Activated T-helper 1 cell treated with anti-CD3 and anti-CD28 coated beads, Interleukin-12 subunit alpha, Interleukin-12 subunit beta, Interleukin-2, Interleukin-4 antibody, amounts not matched to agents 30 ng/mL and 10 ng/mL and 1 ng/mL, durations not matched to agents 14 hours and 24 hours and 36 hours (primary cell): ENCODE results near the gene CDK9. TPM values are rescaled to one million over a fixed set of nuclear protein-coding genes. Genes with fewer than 3 reads are reported as not detected.
"Not testable (repeated sequence)": the region's sequence is repeated elsewhere in the genome, so short reads cannot be mapped to it uniquely, and the experiment has no call there.

ENCODE experiments used
- DNase-seq: peaks from one replicate; pipeline ENCODE4 v3.0.0; 2021; ENCODE audit warnings: low spot score
- H3K27ac Mint-ChIP-seq: one replicate; pipeline ENCODE4 v1.8.0; 2021; ENCODE audit warnings: mild to moderate bottlenecking, mixed read lengths
- H3K27me3 Mint-ChIP-seq: one replicate; pipeline ENCODE4 v1.8.0; 2022; ENCODE audit warnings: mild to moderate bottlenecking, moderate library complexity, mixed read lengths; ENCODE audit not compliant: insufficient read depth
- H3K36me3 Mint-ChIP-seq: one replicate; pipeline ENCODE4 v1.8.0; 2021; ENCODE audit warnings: low read depth, mixed read lengths
- H3K4me1 Mint-ChIP-seq: one replicate; pipeline ENCODE4 v1.8.0; 2021; ENCODE audit warnings: low read depth, mixed read lengths
- H3K4me3 Mint-ChIP-seq: one replicate; pipeline ENCODE4 v1.8.0; 2021; ENCODE audit warnings: mild to moderate bottlenecking, moderate library complexity, mixed read lengths
- H3K9me3 Mint-ChIP-seq: one replicate; pipeline ENCODE4 v1.8.0; 2021; ENCODE audit warnings: mixed read lengths
- intact Hi-C: fragments of 100-400 bp; cut with micrococcal nuclease; formaldehyde crosslinking; loops from one replicate; pipeline ENCODE4 v1.15.1; 2024
- total RNA-seq: library from RNA; stranded (reverse); gene quantifications from 2 replicates; pipeline ENCODE4 v1.2.3, GENCODE V29; 2022

The CDK9 gene
- total RNA-seq, 1 donor from 2014 or later, result 97.3 TPM

DNA sequence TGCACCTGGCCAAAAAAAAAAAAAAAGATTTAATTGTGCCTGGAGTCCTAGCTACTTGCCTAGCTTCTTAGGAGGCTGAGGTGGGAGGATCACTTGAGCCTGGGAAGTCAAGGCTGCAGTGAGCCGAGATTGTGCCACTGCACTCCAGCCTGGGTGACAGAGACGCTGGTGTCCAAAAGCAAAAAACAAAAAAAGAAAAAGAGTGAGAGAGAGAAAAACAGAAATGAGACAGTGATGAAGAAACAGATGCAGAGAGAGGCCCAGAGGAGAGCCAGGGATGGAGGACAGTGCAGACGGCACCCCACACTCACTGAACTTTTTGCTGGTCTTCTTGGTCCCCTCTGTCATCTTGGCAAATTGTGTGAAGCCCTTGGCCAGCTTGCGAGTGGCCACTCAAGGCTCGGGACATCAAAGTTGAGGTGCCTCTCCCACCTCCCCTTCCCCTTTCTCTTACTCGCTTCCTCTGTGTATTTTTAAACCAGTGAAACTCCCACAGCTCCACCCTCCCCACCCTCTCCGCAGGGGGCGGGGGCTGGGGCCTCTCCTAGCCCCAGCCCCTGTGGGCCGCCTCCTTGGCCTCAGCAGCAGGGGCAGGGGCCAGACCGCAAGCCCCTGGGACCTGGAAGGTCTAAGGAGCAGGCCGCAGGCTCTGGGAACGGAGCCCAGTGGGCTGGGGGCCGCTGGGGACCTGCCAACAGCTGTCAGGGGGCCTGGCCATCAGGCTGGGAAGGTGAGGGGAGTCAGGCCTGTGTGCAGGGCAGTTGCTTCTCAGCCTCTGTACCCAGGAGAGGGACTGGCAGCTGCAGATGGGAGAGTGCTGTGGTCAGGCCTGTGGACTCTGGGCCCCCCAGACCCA lies 7.3 kb upstream of the CDK9 start, which contains the start of gene SH2D3C:
TSS of gene SH2D3C (minus strand) at position 387 of the 856 bp plus-strand sequence. CDS start at position 348, 39 bp downstream.
- H3K27ac Mint-ChIP-seq, result peak within 1 kb of the TSS; percentile 100
- no peaks in the 10 kb centered on the region for H3K27me3 Mint-ChIP-seq
- peaks cover 22% of the 10 kb centered on the region for H3K36me3 Mint-ChIP-seq
- H3K4me3 Mint-ChIP-seq, result peak within 1 kb of the TSS; percentile 100
- peaks cover 71% of the 10 kb centered on the region for H3K4me1 Mint-ChIP-seq
- intact Hi-C loops, result loop anchor here (1.0 to 10.0 kb wide), 3 partner anchors 7 to 554 kb away; partner anchors contain the start of gene ZNF79
- DNase-seq, result peak; percentile 51
- H3K9me3 Mint-ChIP-seq, result no peaks in the 10 kb centered on the region

DNA sequence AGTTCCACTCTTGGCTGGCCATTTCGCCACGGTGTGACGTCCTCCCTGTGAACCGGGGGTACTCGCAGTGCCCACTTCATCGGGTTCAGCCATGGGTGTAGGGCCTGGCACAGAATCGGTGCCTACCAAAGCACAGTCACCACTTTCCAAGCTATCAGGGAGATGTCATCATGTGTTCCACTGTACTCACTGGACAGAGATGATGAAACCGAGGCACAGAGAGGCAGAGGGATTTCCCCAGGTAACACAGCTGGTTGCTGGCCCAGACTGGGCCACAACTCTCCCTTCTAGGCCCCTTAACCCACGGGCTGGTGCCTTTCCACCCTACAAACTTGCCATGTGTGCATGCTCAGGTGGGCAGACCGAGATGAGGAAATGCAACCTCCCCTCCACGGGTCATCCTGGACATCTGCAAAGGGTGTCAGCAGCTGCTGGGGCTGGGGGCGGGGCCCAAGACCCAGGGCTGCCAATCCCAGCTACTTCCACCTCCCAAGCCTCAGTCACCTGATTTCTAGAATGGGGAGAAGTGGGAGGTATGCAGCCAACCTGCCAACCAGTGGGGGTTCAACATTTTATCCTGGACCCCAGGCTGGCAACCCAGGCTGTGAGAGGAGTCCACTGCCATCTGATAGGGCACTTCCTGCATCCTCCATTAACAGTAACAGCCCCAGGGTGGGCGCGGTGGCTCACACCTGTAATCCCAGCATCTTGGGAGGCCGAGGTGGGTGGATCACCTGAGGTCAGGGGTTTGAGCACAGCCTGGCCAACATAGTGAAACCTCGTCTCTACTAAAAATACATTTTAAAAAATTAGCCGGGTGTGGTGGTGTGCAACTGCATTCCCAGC lies 6.5 kb upstream of the CDK9 start:
- peak; percentile 52 for DNase-seq
- H3K36me3 Mint-ChIP-seq, result peaks cover 17% of the 10 kb centered on the region
- no peaks in the 10 kb centered on the region for H3K27me3 Mint-ChIP-seq

GRCh38 chr9:127780126-127780885 lies 5.5 kb upstream of the CDK9 start:
- peak overlapping the region; percentile 99 for H3K27ac Mint-ChIP-seq
- intact Hi-C loops, result no loop called here
- peak overlapping the region; percentile 30 for H3K4me3 Mint-ChIP-seq
- no peak for DNase-seq
- H3K4me1 Mint-ChIP-seq, result peaks cover 74% of the 10 kb centered on the region
- H3K27me3 Mint-ChIP-seq, result no peaks in the 10 kb centered on the region
- peaks cover 15% of the 10 kb centered on the region for H3K36me3 Mint-ChIP-seq
- no peaks in the 10 kb centered on the region for H3K9me3 Mint-ChIP-seq

More for the DNA sequence above, 6.5 kb upstream of the CDK9 start:
- H3K4me1 Mint-ChIP-seq, result peaks cover 74% of the 10 kb centered on the region
- peak overlapping the region; percentile 100 for H3K4me3 Mint-ChIP-seq
- no peaks in the 10 kb centered on the region for H3K9me3 Mint-ChIP-seq
- H3K27ac Mint-ChIP-seq, result peak overlapping the region; percentile 99
- intact Hi-C loops, result loop anchor here (1.0 to 10.0 kb wide), 3 partner anchors 8 to 555 kb away; partner anchors contain the start of gene ZNF79

GRCh38 chr9:127780909-127781308 lies 4.9 kb upstream of the CDK9 start:
- peaks cover 74% of the 10 kb centered on the region for H3K4me1 Mint-ChIP-seq
- H3K4me3 Mint-ChIP-seq, H3K27me3 Mint-ChIP-seq, DNase-seq, intact Hi-C loops, H3K9me3 Mint-ChIP-seq: not testable (repeated sequence)
- H3K27ac Mint-ChIP-seq, result peak overlapping the region; percentile 29
- peaks cover 15% of the 10 kb centered on the region for H3K36me3 Mint-ChIP-seq

DNA sequence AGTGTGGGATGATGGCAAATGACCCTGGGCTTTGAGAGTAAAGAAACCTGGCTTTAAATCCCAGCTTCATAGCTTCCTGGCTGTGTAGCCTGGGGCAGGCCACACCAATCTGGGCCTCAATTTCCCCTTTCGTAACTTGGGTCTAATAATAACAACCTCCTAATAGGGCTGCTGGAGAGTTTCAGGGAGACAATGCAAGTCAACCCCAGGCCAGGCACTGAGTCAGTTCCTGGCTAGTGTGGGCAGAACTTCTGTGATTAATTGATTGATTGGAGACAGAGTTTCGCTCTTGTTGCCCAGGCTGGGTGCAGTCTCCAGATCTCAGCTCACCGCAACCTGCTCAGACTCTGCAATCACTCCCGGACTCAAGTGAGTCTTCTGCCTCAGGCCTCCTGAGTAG lies 4.0 kb upstream of the CDK9 start:
- H3K9me3 Mint-ChIP-seq, result no peaks in the 10 kb centered on the region
- peaks cover 19% of the 10 kb centered on the region for H3K36me3 Mint-ChIP-seq
- peak overlapping the region; percentile 42 for H3K4me3 Mint-ChIP-seq
- H3K4me1 Mint-ChIP-seq, result peaks cover 70% of the 10 kb centered on the region
- DNase-seq, result no peak
- H3K27ac Mint-ChIP-seq, result peak overlapping the region; percentile 81
- no peaks in the 10 kb centered on the region for H3K27me3 Mint-ChIP-seq
- intact Hi-C loops, result no loop called here

GRCh38 chr9:127783111-127784008 lies 2.5 kb upstream of the CDK9 start:
- H3K27me3 Mint-ChIP-seq, result no peaks in the 10 kb centered on the region
- intact Hi-C loops, result no loop called here
- H3K36me3 Mint-ChIP-seq, result peaks cover 22% of the 10 kb centered on the region
- peak; percentile 77 for DNase-seq
- H3K9me3 Mint-ChIP-seq, result no peaks in the 10 kb centered on the region
- H3K4me1 Mint-ChIP-seq, result peaks cover 69% of the 10 kb centered on the region
- peak overlapping the region; percentile 81 for H3K4me3 Mint-ChIP-seq
- peak overlapping the region; percentile 99 for H3K27ac Mint-ChIP-seq

GRCh38 chr9:127785023-127785932 lies 556 bp upstream of the CDK9 start:
- no peaks in the 10 kb centered on the region for H3K27me3 Mint-ChIP-seq
- H3K36me3 Mint-ChIP-seq, result peaks cover 40% of the 10 kb centered on the region
- H3K4me1 Mint-ChIP-seq, result peaks cover 67% of the 10 kb centered on the region
- intact Hi-C loops, result loop anchor here (1.0 to 5.0 kb wide), 6 partner anchors 9 to 282 kb away; partner anchors contain the start of genes NAIF1, SLC25A25 and TOR2A
- DNase-seq, result peak; percentile 87
- no peaks in the 10 kb centered on the region for H3K9me3 Mint-ChIP-seq
- H3K27ac Mint-ChIP-seq, result peak overlapping the region; percentile 99
- peak overlapping the region; percentile 96 for H3K4me3 Mint-ChIP-seq

DNA sequence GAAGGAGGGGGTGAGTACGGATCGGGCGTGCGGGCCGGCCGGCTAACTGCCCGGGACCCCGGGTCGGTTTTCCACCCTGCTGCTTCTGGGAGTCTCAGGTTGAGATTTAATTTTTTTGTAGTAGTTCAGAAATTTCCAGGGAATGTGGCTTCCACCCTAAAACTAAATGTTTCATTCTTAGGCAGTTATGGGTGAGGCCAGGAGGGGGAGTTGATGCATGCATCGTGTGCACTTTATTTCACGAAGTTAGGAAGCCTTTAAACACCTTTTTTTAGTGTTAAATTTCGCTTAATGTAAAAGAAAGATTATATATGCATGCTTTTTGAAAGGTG lies 905 bp downstream of the CDK9 start:
- Mint-ChIP-seq H3K4me1 (peaks cover 63% of the 10 kb centered on the region), H3K27me3 (no peaks in the 10 kb centered on the region), H3K27ac (peak overlapping the region; percentile 87), H3K36me3 (peaks cover 40% of the 10 kb centered on the region), H3K4me3 (peak overlapping the region; percentile 96), H3K9me3 (no peaks in the 10 kb centered on the region)
- DNase-seq, result no peak
- intact Hi-C loops, result loop anchor here (1.0 to 5.0 kb wide), 5 partner anchors 16 to 281 kb away; partner anchors contain the start of genes FPGS, NAIF1 and SLC25A25

- peak overlapping the region; percentile 86 for H3K27ac Mint-ChIP-seq
- H3K27me3 Mint-ChIP-seq, result no peaks in the 10 kb centered on the region
- intact Hi-C loops, result loop anchor here (1.0 to 5.0 kb wide), 3 partner anchors 8 to 279 kb away; partner anchors contain the start of genes NAIF1 and SLC25A25
- H3K9me3 Mint-ChIP-seq, result no peaks in the 10 kb centered on the region
- H3K4me1 Mint-ChIP-seq, result peaks cover 49% of the 10 kb centered on the region
- H3K4me3 Mint-ChIP-seq, result peak overlapping the region; percentile 96
- DNase-seq, result peak; percentile 12
- peaks cover 43% of the 10 kb centered on the region for H3K36me3 Mint-ChIP-seq
These were observed 2.6 kb downstream of the CDK9 start for GRCh38 chr9:127788337-127789011.

GRCh38 chr9:127789179-127789578 lies 3.3 kb downstream of the CDK9 start:
- H3K27ac Mint-ChIP-seq, result peak overlapping the region; percentile 86
- intact Hi-C loops, result loop anchor here (5.0 kb wide), 2 partner anchors 238 to 278 kb away; partner anchors contain the start of genes NAIF1 and SLC25A25
- H3K9me3 Mint-ChIP-seq, result no peaks in the 10 kb centered on the region
- H3K4me1 Mint-ChIP-seq, result peaks cover 42% of the 10 kb centered on the region
- DNase-seq, result no peak
- H3K27me3 Mint-ChIP-seq, result no peaks in the 10 kb centered on the region
- peak overlapping the region; percentile 20 for H3K4me3 Mint-ChIP-seq
- H3K36me3 Mint-ChIP-seq, result peaks cover 45% of the 10 kb centered on the region
